ENCODE measurements around the gene C4orf50.

DNA sequence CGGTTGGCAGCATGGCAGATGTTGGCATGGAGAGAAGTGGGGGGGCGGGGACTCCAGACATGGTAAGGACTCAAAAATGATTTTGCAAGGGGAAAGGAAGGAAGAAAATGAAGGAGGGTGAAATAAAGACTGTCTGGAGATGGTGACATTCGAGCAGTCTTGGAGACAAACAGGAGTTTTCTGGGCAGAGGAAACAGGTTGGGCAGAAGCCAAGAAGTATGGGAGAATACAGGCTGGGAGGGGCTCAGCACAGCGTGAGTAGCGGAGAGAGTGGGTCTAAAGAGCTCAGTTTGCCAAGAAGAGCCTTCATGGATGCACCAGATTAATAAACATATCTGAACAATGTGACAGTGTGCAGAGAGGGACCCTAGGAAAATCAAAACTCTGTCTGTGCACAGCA lies 112.0 kb downstream of the C4orf50 start:
- TF ChIP-seq, protein P1, sequence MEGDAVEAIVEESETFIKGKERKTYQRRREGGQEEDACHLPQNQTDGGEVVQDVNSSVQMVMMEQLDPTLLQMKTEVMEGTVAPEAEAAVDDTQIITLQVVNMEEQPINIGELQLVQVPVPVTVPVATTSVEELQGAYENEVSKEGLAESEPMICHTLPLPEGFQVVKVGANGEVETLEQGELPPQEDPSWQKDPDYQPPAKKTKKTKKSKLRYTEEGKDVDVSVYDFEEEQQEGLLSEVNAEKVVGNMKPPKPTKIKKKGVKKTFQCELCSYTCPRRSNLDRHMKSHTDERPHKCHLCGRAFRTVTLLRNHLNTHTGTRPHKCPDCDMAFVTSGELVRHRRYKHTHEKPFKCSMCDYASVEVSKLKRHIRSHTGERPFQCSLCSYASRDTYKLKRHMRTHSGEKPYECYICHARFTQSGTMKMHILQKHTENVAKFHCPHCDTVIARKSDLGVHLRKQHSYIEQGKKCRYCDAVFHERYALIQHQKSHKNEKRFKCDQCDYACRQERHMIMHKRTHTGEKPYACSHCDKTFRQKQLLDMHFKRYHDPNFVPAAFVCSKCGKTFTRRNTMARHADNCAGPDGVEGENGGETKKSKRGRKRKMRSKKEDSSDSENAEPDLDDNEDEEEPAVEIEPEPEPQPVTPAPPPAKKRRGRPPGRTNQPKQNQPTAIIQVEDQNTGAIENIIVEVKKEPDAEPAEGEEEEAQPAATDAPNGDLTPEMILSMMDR (IDR thresholded peaks at IDR 0.05; ENCODE audit: insufficient read depth, low read depth, low read length) = no peak
- no peak for TF ChIP-seq EZH2 (IDR thresholded peaks at IDR 0.05; ENCODE audit: insufficient read depth, low read length)

All from astrocyte (in vitro differentiated cells and primary cell).